WTC11 (cell line): ENCODE data around the gene RNF222. TPM values are rescaled to one million over a fixed set of nuclear protein-coding genes. Genes with fewer than 3 reads are reported as not detected.

Source experiments
- ATAC-seq: fragments of 200-7000 bp; cut with Tn5 transposase; 2 replicates; pipeline ENCODE4 v1.10.0; 2021; ENCODE audit warnings: mild to moderate bottlenecking, moderate library complexity
- CTCF ChIA-PET: fragments of 300-600 bp; sonication (Branson Sonifier 250); formaldehyde crosslinking; loops from one replicate; lab custom pipeline; 2021; ENCODE audit warnings: antibody characterized with exemption; lab: Charles Lee
- POLR2A ChIA-PET: fragments of 350-600 bp; sonication (Branson Sonifier 250); formaldehyde crosslinking; loops from one replicate; lab custom pipeline; 2021; ENCODE audit warnings: antibody characterized with exemption; lab: Charles Lee
- DNase-seq: peaks from one replicate; pipeline ENCODE4 v3.0.0; 2021; ENCODE audit warnings: low spot score
- H3K27ac Mint-ChIP-seq: 2 replicates; pipeline ENCODE4 v1.8.0; 2021; ENCODE audit warnings: mixed read lengths
- H3K27me3 Mint-ChIP-seq: 2 replicates; pipeline ENCODE4 v1.8.0; 2021; ENCODE audit warnings: low read depth, mild to moderate bottlenecking, moderate library complexity, mixed read lengths
- H3K36me3 Mint-ChIP-seq: 2 replicates; pipeline ENCODE4 v1.8.0; 2021; ENCODE audit warnings: mixed read lengths
- H3K4me1 Mint-ChIP-seq: 2 replicates; pipeline ENCODE4 v1.8.0; 2022; ENCODE audit warnings: mixed read lengths
- H3K4me3 Mint-ChIP-seq: 2 replicates; pipeline ENCODE4 v1.8.0; 2021; ENCODE audit warnings: mild to moderate bottlenecking, moderate library complexity, mixed read lengths
- H3K9me3 Mint-ChIP-seq: 2 replicates; pipeline ENCODE4 v1.8.0; 2021; ENCODE audit warnings: mixed read lengths
- CBFB ChIP-seq: sonication (generic); formaldehyde crosslinking; IDR thresholded peaks from 2 replicates; pipeline ENCODE4 v1.8.1; 2022; ENCODE audit warnings: mild to moderate bottlenecking, low read depth, missing genetic modification reagents
- CREB1 ChIP-seq: sonication (generic); formaldehyde crosslinking; IDR thresholded peaks from 2 replicates; pipeline ENCODE4 v1.8.0; 2023; ENCODE audit warnings: mild to moderate bottlenecking, missing genetic modification reagents
- GABPB1 ChIP-seq: sonication (generic); formaldehyde crosslinking; IDR thresholded peaks from 2 replicates; pipeline ENCODE4 v1.8.1; 2023; ENCODE audit warnings: mild to moderate bottlenecking, missing genetic modification reagents
- GRHL2 ChIP-seq: fragments of 250-450 bp; sonication (Bioruptor Pico); IDR thresholded peaks from 2 replicates; pipeline ENCODE4 v1.8.0; 2022; ENCODE audit warnings: mild to moderate bottlenecking, moderate library complexity; ENCODE audit not compliant: insufficient replicate concordance, severe bottlenecking
- GTF2I ChIP-seq: fragments of 250-450 bp; sonication (Bioruptor Pico); conservative IDR thresholded peaks from 2 replicates; pipeline ENCODE4 v1.4.0; 2021; ENCODE audit warnings: mild to moderate bottlenecking
- JAZF1 ChIP-seq: fragments of 250-450 bp; sonication (Bioruptor Pico); IDR thresholded peaks from 2 replicates; pipeline ENCODE4 v1.9.0; 2021; ENCODE audit warnings: moderate library complexity, mild to moderate bottlenecking, inconsistent platforms
- MXD4 ChIP-seq: fragments of 250-450 bp; sonication (Bioruptor Pico); IDR thresholded peaks from 2 replicates; pipeline ENCODE4 v1.8.0; 2021; ENCODE audit warnings: mild to moderate bottlenecking, moderate library complexity, borderline replicate concordance
- NFE2L1 ChIP-seq: sonication (generic); formaldehyde crosslinking; IDR thresholded peaks from 2 replicates; pipeline ENCODE4 v1.8.1; 2023; ENCODE audit warnings: missing genetic modification reagents
- ZNF121 ChIP-seq: sonication (generic); formaldehyde crosslinking; IDR thresholded peaks from 2 replicates; pipeline ENCODE4 v1.8.0; 2023; ENCODE audit warnings: missing genetic modification reagents
- ZNF423 ChIP-seq: fragments of 250-450 bp; sonication (Bioruptor Pico); IDR thresholded peaks from 2 replicates; pipeline ENCODE4 v2.1.2; 2022; ENCODE audit warnings: mild to moderate bottlenecking, moderate library complexity
- total RNA-seq: library from RNA; stranded (reverse); gene quantifications from 3 replicates; pipeline ENCODE4 v1.2.3, GENCODE V29; 2021
- TF ChIP-seq, protein P1 (sequence below): sonication (generic); formaldehyde crosslinking; conservative IDR thresholded peaks from 2 replicates; pipeline ENCODE4 v1.8.1; 2022; ENCODE audit warnings: mild to moderate bottlenecking, missing genetic modification reagents
- TF ChIP-seq, protein P2 (sequence below): sonication (generic); formaldehyde crosslinking; conservative IDR thresholded peaks from 2 replicates; pipeline ENCODE4 v1.8.1; 2023; ENCODE audit warnings: mild to moderate bottlenecking, low read depth, missing genetic modification reagents, moderate library complexity
- TF ChIP-seq, protein P3 (sequence below): sonication (generic); formaldehyde crosslinking; IDR thresholded peaks from 2 replicates; pipeline ENCODE4 v1.8.0; 2022; ENCODE audit warnings: mild to moderate bottlenecking, missing genetic modification reagents
- TF ChIP-seq, protein P4 (sequence below): fragments of 250-450 bp; sonication (Bioruptor Pico); IDR thresholded peaks from 2 replicates; pipeline ENCODE4 v1.9.0; 2021; ENCODE audit warnings: mild to moderate bottlenecking

Gene RNF222
- total RNA-seq, 1 experiment from 2014 or later, result not detected

DNA sequence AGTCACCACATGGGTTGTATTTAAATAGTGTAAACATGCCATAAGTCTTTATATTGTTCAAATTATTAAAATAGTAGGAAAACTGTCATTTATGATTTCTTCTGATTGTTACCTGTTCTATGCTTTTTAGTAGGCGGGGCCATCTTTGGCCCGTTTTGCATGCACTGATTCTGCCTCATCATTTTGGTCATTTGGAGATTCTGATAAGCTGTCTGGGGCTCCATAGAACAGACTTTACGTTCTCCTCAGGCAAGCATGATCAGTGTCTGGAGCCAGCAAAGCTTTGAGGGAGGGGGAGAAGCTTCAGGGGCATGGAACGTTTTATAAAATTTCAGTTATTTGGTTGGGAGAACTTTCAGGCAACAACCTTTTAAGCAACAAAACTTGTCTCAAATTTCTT is 46.9 kb upstream of the RNF222 start (continued):
- no peak for TF ChIP-seq GABPB1 (CRISPR knock-in tag)
- TF ChIP-seq CREB1, result no peak
- no peak for TF ChIP-seq JAZF1
- TF ChIP-seq, protein P1, sequence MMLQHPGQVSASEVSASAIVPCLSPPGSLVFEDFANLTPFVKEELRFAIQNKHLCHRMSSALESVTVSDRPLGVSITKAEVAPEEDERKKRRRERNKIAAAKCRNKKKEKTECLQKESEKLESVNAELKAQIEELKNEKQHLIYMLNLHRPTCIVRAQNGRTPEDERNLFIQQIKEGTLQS, result no peak
- TF ChIP-seq ZNF423 (CRISPR knock-in tag), result no peak

DNA sequence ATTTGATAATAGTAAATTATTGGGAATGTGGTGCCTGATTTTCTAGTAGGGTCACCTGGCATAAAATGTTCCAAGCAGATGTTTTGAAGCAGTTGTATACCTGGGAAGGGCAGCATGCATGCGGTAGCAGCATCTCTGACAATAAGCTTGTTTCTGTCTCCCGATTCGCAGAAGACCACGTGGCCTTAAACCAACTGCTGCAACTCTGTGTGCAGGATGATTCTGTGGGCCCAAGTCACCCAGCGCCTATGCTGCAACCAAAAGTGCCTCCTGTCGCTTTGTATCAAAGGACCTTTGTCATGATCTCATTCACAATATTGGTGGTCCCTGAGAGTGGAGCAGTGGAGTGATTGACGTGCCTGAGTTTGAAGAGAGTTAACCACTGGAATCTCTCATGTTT is 46.1 kb upstream of the RNF222 start:
- ChIA-PET POLR2A (no interaction called here), CTCF (interaction anchor here (1.4 kb wide), 1 partner anchor 34 kb away, joined by 3 read pairs; no protein-coding TSS in a partner anchor)
- H3K36me3 Mint-ChIP-seq, result peaks cover 25% of the 10 kb centered on the region
- peaks cover 16% of the 10 kb centered on the region for H3K4me1 Mint-ChIP-seq
- DNase-seq, result no peak
- no peak overlapping the region for H3K4me3 Mint-ChIP-seq
- H3K27ac Mint-ChIP-seq, result peak overlapping the region; percentile 59
- H3K27me3 Mint-ChIP-seq, result no peaks in the 10 kb centered on the region
- ATAC-seq, result no peak
- TF ChIP-seq, protein P1, result no peak
- TF ChIP-seq, protein P2, sequence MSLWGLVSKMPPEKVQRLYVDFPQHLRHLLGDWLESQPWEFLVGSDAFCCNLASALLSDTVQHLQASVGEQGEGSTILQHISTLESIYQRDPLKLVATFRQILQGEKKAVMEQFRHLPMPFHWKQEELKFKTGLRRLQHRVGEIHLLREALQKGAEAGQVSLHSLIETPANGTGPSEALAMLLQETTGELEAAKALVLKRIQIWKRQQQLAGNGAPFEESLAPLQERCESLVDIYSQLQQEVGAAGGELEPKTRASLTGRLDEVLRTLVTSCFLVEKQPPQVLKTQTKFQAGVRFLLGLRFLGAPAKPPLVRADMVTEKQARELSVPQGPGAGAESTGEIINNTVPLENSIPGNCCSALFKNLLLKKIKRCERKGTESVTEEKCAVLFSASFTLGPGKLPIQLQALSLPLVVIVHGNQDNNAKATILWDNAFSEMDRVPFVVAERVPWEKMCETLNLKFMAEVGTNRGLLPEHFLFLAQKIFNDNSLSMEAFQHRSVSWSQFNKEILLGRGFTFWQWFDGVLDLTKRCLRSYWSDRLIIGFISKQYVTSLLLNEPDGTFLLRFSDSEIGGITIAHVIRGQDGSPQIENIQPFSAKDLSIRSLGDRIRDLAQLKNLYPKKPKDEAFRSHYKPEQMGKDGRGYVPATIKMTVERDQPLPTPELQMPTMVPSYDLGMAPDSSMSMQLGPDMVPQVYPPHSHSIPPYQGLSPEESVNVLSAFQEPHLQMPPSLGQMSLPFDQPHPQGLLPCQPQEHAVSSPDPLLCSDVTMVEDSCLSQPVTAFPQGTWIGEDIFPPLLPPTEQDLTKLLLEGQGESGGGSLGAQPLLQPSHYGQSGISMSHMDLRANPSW, result no peak
- TF ChIP-seq JAZF1 (no peak), NFE2L1 (CRISPR knock-in tag) (no peak), CBFB (no peak), GRHL2 (CRISPR knock-in tag) (no peak), MXD4 (CRISPR knock-in tag) (no peak), GTF2I (no peak)
- TF ChIP-seq, protein P3, sequence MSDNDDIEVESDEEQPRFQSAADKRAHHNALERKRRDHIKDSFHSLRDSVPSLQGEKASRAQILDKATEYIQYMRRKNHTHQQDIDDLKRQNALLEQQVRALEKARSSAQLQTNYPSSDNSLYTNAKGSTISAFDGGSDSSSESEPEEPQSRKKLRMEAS (CRISPR knock-in tag), result no peak
- TF ChIP-seq, protein P4, sequence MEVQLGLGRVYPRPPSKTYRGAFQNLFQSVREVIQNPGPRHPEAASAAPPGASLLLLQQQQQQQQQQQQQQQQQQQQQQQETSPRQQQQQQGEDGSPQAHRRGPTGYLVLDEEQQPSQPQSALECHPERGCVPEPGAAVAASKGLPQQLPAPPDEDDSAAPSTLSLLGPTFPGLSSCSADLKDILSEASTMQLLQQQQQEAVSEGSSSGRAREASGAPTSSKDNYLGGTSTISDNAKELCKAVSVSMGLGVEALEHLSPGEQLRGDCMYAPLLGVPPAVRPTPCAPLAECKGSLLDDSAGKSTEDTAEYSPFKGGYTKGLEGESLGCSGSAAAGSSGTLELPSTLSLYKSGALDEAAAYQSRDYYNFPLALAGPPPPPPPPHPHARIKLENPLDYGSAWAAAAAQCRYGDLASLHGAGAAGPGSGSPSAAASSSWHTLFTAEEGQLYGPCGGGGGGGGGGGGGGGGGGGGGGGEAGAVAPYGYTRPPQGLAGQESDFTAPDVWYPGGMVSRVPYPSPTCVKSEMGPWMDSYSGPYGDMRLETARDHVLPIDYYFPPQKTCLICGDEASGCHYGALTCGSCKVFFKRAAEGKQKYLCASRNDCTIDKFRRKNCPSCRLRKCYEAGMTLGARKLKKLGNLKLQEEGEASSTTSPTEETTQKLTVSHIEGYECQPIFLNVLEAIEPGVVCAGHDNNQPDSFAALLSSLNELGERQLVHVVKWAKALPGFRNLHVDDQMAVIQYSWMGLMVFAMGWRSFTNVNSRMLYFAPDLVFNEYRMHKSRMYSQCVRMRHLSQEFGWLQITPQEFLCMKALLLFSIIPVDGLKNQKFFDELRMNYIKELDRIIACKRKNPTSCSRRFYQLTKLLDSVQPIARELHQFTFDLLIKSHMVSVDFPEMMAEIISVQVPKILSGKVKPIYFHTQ (CRISPR knock-in tag), result no peak
- no peaks in the 10 kb centered on the region for H3K9me3 Mint-ChIP-seq

DNA sequence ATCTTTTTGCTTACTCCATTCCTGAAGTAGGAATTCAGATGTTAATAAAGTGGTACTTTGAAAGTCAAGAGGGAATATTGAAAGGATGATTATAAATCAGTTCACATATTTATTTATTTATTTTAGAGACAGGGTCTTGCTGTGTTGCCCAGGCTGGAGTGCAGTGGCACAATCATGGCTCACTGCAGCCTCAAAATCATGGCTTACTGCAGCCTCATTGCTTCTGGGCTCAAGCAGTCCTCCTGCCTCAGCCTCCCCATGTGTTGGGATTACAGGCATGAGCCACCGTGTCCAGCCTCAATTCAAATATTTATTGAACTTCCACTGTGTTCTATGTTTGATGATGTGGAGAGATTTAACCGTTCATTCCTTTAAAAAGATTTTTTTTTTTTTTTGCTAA is 44.7 kb upstream of the RNF222 start:
- peaks cover 9% of the 10 kb centered on the region for H3K4me1 Mint-ChIP-seq
- H3K4me3 Mint-ChIP-seq, result no peak overlapping the region
- H3K27me3 Mint-ChIP-seq, result no peaks in the 10 kb centered on the region
- ChIA-PET CTCF (interaction anchor here (1.4 kb wide), 1 partner anchor 32 kb away, joined by 3 read pairs; no protein-coding TSS in a partner anchor), POLR2A (interaction anchor here (0.7 kb wide), 1 partner anchor 62 kb away, joined by 9 read pairs; no protein-coding TSS in a partner anchor)
- no peak for DNase-seq
- TF ChIP-seq ZNF121 (CRISPR knock-in tag), result peak; percentile 89
- TF ChIP-seq, protein P4 (CRISPR knock-in tag), result no peak
- no peak overlapping the region for H3K27ac Mint-ChIP-seq
- H3K36me3 Mint-ChIP-seq, result peaks cover 15% of the 10 kb centered on the region
- no peaks in the 10 kb centered on the region for H3K9me3 Mint-ChIP-seq
- no peak for ATAC-seq
